Caco-2 (cell line): ENCODE measurements around the gene TACC2. TPM values are rescaled to one million over a fixed set of nuclear protein-coding genes. Genes with fewer than 3 reads are reported as not detected.

ENCODE experiments used
- BruUV-seq: library from RNA; stranded (reverse); fragments of 400-500 nt; replicated peaks from 2 replicates; lab custom pipeline; 2021; lab: Mats Ljungman, UMichigan
- CTCF ChIA-PET: fragments of 300-600 bp; sonication (Branson Sonifier 250); formaldehyde crosslinking; loops from one replicate; lab custom pipeline; 2022; ENCODE audit warnings: antibody characterized with exemption; lab: Charles Lee
- POLR2A ChIA-PET: fragments of 300-600 bp; sonication (Branson Sonifier 250); formaldehyde crosslinking; loops from one replicate; lab custom pipeline; 2022; ENCODE audit warnings: antibody characterized with exemption; lab: Charles Lee
- DNase-seq, 2 experiments: peaks; one replicate each; pipeline versions ENCODE4 v3.0.0 to v3.0.0-alpha.2; 2020 to 2022
- H3K27me3 ChIP-seq: replicated peaks from 2 replicates; pipeline ENCODE4 v1.6.0; 2011; ENCODE audit warnings: low read length; ENCODE audit not compliant: control insufficient read depth, insufficient read depth
- H3K36me3 ChIP-seq: 2 replicates; pipeline ENCODE4 v1.5.1; 2011; ENCODE audit warnings: low read length; ENCODE audit not compliant: control insufficient read depth, insufficient read depth
- H3K4me1 ChIP-seq: fragments of 250-450 bp; sonication (Bioruptor Pico); 2 replicates; pipeline ENCODE4 v1.5.1; 2020; ENCODE audit warnings: mild to moderate bottlenecking
- H3K4me3 ChIP-seq: 2 replicates; pipeline ENCODE4 v1.5.1; 2011; ENCODE audit warnings: low read depth, mild to moderate bottlenecking, control low read depth, low read length
- H3K9me3 ChIP-seq: fragments of 250-450 bp; sonication (Bioruptor Pico); 2 replicates; pipeline ENCODE4 v1.5.1; 2020; ENCODE audit warnings: mild to moderate bottlenecking, moderate library complexity
- H3K27ac Mint-ChIP-seq: one replicate; pipeline ENCODE4 v1.8.0; 2022; ENCODE audit warnings: mixed read lengths; ENCODE audit not compliant: unreplicated experiment
- H3K27me3 Mint-ChIP-seq: one replicate; pipeline ENCODE4 v1.8.0; 2022; ENCODE audit warnings: mixed read lengths; ENCODE audit not compliant: insufficient read depth, unreplicated experiment
- H3K36me3 Mint-ChIP-seq: one replicate; pipeline ENCODE4 v1.8.0; 2022; ENCODE audit warnings: mild to moderate bottlenecking, mixed read lengths; ENCODE audit not compliant: insufficient read depth, unreplicated experiment
- H3K4me1 Mint-ChIP-seq: one replicate; pipeline ENCODE4 v1.8.0; 2022; ENCODE audit warnings: low read depth, mixed read lengths; ENCODE audit not compliant: unreplicated experiment
- H3K4me3 Mint-ChIP-seq: one replicate; pipeline ENCODE4 v1.8.0; 2022; ENCODE audit warnings: mild to moderate bottlenecking, moderate library complexity, mixed read lengths; ENCODE audit not compliant: unreplicated experiment
- H3K9me3 Mint-ChIP-seq: one replicate; pipeline ENCODE4 v1.8.0; 2022; ENCODE audit warnings: mixed read lengths; ENCODE audit not compliant: unreplicated experiment
- intact Hi-C: fragments of 100-400 bp; cut with micrococcal nuclease; formaldehyde crosslinking; loops from one replicate; pipeline ENCODE4 v1.10.0; 2022; ENCODE audit not compliant: unreplicated experiment
- total RNA-seq: library from RNA; stranded (reverse); gene quantifications from 2 replicates; pipeline ENCODE4 v1.2.3, GENCODE V29; 2022
- TF ChIP-seq, protein P1 (sequence below), 2 experiments: fragments of 200-600 bp in 1 of 2; IDR thresholded peaks; 1 replicate in 1 of 2; 2 replicates in 1 of 2; pipeline versions ENCODE4 v1.5.1 to v1.8.0; 2011 to 2022; ENCODE audit warnings: antibody characterized with exemption in 1 of 2, control low read depth in 1 of 2, inconsistent platforms in 1 of 2, low read depth in 1 of 2, low read length in 1 of 2, mild to moderate bottlenecking in 1 of 2, moderate library complexity in 1 of 2; ENCODE audit not compliant: insufficient read depth in 1 of 2, severe bottlenecking in 1 of 2, unreplicated experiment in 1 of 2

TACC2 gene
- total RNA-seq, 1 experiment from 2014 or later = 117 TPM

GRCh38 chr10:122138831-122139625 is 150.1 kb downstream of the TACC2 start:
- Mint-ChIP-seq H3K4me3 (no peak overlapping the region), H3K27me3 (no peaks in the 10 kb centered on the region), H3K9me3 (no peaks in the 10 kb centered on the region), H3K27ac (no peak overlapping the region), H3K4me1 (peaks cover 17% of the 10 kb centered on the region), H3K36me3 (peaks cover 63% of the 10 kb centered on the region)
- TF ChIP-seq, protein P1, sequence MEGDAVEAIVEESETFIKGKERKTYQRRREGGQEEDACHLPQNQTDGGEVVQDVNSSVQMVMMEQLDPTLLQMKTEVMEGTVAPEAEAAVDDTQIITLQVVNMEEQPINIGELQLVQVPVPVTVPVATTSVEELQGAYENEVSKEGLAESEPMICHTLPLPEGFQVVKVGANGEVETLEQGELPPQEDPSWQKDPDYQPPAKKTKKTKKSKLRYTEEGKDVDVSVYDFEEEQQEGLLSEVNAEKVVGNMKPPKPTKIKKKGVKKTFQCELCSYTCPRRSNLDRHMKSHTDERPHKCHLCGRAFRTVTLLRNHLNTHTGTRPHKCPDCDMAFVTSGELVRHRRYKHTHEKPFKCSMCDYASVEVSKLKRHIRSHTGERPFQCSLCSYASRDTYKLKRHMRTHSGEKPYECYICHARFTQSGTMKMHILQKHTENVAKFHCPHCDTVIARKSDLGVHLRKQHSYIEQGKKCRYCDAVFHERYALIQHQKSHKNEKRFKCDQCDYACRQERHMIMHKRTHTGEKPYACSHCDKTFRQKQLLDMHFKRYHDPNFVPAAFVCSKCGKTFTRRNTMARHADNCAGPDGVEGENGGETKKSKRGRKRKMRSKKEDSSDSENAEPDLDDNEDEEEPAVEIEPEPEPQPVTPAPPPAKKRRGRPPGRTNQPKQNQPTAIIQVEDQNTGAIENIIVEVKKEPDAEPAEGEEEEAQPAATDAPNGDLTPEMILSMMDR (IDR thresholded peaks at IDR 0.05; ENCODE audit: insufficient read depth in 1 of 2, low read depth in 1 of 2, low read length in 1 of 2, severe bottlenecking in 1 of 2, unreplicated experiment in 1 of 2) = peak in 1 of 2 experiments; percentile 8
- Histone ChIP-seq H3K36me3 (peaks cover 5% of the 10 kb centered on the region; the same call in 1 of the 2 replicates), H3K4me3 (no peak overlapping the region), H3K9me3 (no peaks in the 10 kb centered on the region), H3K27me3 (no peaks in the 10 kb centered on the region), H3K4me1 (no peaks in the 10 kb centered on the region; the same call in 1 of the 2 replicates)
- no TSS peak for BruUV-seq
- intact Hi-C loops = no loop called here
- DNase-seq = no peak
- POLR2A ChIA-PET = no interaction called here
- CTCF ChIA-PET = no interaction called here

DNA sequence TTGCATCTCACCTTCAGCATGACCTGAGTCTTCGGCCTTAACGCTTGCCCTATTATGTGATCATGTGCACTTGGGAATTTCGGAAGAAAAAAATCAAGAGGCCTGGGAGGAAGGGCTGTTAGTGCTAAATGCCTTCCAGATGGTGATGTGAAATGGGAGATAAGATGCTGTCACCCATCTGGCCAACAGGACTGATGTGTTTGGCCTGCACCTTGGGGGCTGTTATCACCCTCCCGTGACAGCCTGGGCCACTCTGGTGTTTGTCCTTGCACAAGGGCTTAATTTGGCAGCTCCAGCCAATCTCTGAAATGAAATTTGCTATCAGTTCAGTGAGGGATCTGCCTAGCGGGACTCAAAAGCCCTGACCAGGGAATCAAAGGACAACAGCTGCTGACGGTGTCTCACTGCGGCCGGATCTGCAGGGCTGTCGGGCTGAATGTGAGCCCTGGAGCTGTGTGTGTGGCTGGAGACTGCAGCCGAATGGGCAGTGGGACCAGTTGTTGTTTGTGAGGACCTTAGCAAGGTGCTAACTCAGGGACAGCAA is 150.7 kb downstream of the TACC2 start:
- Mint-ChIP-seq H3K4me1 (peaks cover 17% of the 10 kb centered on the region), H3K4me3 (no peak overlapping the region), H3K27ac (no peak overlapping the region), H3K9me3 (no peaks in the 10 kb centered on the region), H3K27me3 (no peaks in the 10 kb centered on the region), H3K36me3 (peaks cover 62% of the 10 kb centered on the region)
- H3K9me3 ChIP-seq = peaks cover under 1% of the 10 kb centered on the region; the same call in 1 of the 2 replicates
- BruUV-seq = no TSS peak
- H3K4me3 ChIP-seq = no peak overlapping the region
- H3K4me1 ChIP-seq = no peaks in the 10 kb centered on the region; the same call in 1 of the 2 replicates
- TF ChIP-seq, protein P1 (IDR thresholded peaks at IDR 0.05; ENCODE audit: insufficient read depth in 1 of 2, low read depth in 1 of 2, low read length in 1 of 2, severe bottlenecking in 1 of 2, unreplicated experiment in 1 of 2) = no peak
- ChIA-PET CTCF (interaction anchor here (1.4 kb wide), 1 partner anchor 27 kb away, joined by 3 read pairs; no protein-coding TSS in a partner anchor), POLR2A (no interaction called here)
- H3K27me3 ChIP-seq = no peaks in the 10 kb centered on the region
- intact Hi-C loops = no loop called here
- DNase-seq = no peak
- H3K36me3 ChIP-seq = peaks cover 9% of the 10 kb centered on the region

DNA sequence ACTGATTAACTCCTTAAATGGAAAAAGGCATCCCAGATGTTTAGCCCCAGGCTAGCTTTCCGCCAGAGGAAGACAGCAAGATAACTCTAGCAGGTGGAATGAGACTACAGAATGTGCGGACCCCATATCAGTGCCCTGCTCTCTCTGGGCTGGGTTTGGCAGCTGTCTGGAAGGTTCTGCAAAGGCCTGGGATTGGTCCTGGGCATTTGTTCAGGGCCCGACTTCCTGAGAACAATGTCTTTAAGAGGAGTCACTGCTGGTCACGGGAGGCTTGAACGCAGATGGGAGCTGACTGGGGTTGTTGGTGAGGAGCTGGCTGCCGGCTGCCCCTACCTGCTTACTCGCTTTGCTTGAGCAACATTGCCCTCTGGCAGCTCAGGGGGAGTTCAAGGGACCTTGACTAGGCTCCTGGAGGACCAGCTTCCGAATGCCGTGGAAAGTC is 151.5 kb downstream of the TACC2 start:
- Mint-ChIP-seq H3K9me3 (peaks cover 6% of the 10 kb centered on the region), H3K27me3 (no peaks in the 10 kb centered on the region), H3K4me1 (peaks cover 17% of the 10 kb centered on the region), H3K27ac (peak overlapping the region; percentile 59), H3K36me3 (peaks cover 64% of the 10 kb centered on the region), H3K4me3 (no peak overlapping the region)
- BruUV-seq = no TSS peak
- CTCF ChIA-PET = interaction anchor here (1.4 kb wide), 1 partner anchor 28 kb away, joined by 3 read pairs; no protein-coding TSS in a partner anchor
- DNase-seq = no peak
- Histone ChIP-seq H3K4me3 (no peak overlapping the region), H3K9me3 (peaks cover 6% of the 10 kb centered on the region), H3K36me3 (peaks cover 10% of the 10 kb centered on the region), H3K27me3 (no peaks in the 10 kb centered on the region), H3K4me1 (no peaks in the 10 kb centered on the region; the same call in 1 of the 2 replicates)
- TF ChIP-seq, protein P1 (IDR thresholded peaks at IDR 0.05; ENCODE audit: insufficient read depth in 1 of 2, low read depth in 1 of 2, low read length in 1 of 2, severe bottlenecking in 1 of 2, unreplicated experiment in 1 of 2) = no peak
- POLR2A ChIA-PET = no interaction called here
- intact Hi-C loops = no loop called here
